HepG2 (cell line): ENCODE measurements around the gene SLC6A7. TPM values are rescaled to one million over a fixed set of nuclear protein-coding genes. Genes with fewer than 3 reads are reported as not detected.

Source experiments
- ARID2 ChIP-seq: sonication (generic); formaldehyde crosslinking; IDR thresholded peaks from 2 replicates; pipeline ENCODE4 v1.8.1; 2022; ENCODE audit warnings: mild to moderate bottlenecking, missing genetic modification reagents, borderline replicate concordance
- MBD4 ChIP-seq: IDR thresholded peaks from 2 replicates; pipeline ENCODE4 v1.6.1; 2012; ENCODE audit warnings: low read length, inconsistent platforms, borderline replicate concordance
- ZFYVE20 ChIP-seq: sonication (generic); formaldehyde crosslinking; IDR thresholded peaks from 2 replicates; pipeline ENCODE4 v1.8.0; 2023; ENCODE audit warnings: low read depth, mild to moderate bottlenecking, moderate library complexity, missing genetic modification reagents, borderline replicate concordance
- polyA plus RNA-seq, 8 experiments: library from polyadenylated mRNA; depleted of rRNA in 3 of 8; stranded (reverse) in 7 of 8; unstranded in 1 of 8; fragments of >200 nt; fragmentation: Illumina TruSeq in 4 of 8; extraction: Trizol in 4 of 8; gene quantifications; 2 replicates each; pipeline versions ENCODE4 v1.2.1 to v1.2.3, GENCODE V29; 2011 to 2016; ENCODE audit warnings: low read depth in 4 of 8, missing spikeins in 1 of 8, mixed read lengths in 1 of 8; ENCODE audit not compliant: insufficient read depth in 1 of 8
- total RNA-seq, 5 experiments: library from RNA; depleted of rRNA; stranded (reverse); fragments of >200 nt; fragmentation: Illumina TruSeq; extraction: Trizol; gene quantifications; 2 replicates each; pipeline ENCODE4 v1.2.3, GENCODE V29; 2016; ENCODE audit warnings: low read depth in 1 of 5
- TF ChIP-seq, protein P1 (sequence below): sonication (generic); formaldehyde crosslinking; IDR thresholded peaks from 2 replicates; pipeline ENCODE4 v1.4.0; 2020; ENCODE audit warnings: mild to moderate bottlenecking, missing genetic modification reagents
- TF ChIP-seq, protein P2 (sequence below): sonication (generic); formaldehyde crosslinking; IDR thresholded peaks from 2 replicates; pipeline ENCODE4 v1.4.0; 2020; ENCODE audit warnings: mild to moderate bottlenecking, missing genetic modification reagents

Gene SLC6A7
- total and polyA plus RNA-seq, 2 of the 13 experiments (the other 11 are each of a cell fraction or from before 2014, with no cell fraction given), result not detected

DNA sequence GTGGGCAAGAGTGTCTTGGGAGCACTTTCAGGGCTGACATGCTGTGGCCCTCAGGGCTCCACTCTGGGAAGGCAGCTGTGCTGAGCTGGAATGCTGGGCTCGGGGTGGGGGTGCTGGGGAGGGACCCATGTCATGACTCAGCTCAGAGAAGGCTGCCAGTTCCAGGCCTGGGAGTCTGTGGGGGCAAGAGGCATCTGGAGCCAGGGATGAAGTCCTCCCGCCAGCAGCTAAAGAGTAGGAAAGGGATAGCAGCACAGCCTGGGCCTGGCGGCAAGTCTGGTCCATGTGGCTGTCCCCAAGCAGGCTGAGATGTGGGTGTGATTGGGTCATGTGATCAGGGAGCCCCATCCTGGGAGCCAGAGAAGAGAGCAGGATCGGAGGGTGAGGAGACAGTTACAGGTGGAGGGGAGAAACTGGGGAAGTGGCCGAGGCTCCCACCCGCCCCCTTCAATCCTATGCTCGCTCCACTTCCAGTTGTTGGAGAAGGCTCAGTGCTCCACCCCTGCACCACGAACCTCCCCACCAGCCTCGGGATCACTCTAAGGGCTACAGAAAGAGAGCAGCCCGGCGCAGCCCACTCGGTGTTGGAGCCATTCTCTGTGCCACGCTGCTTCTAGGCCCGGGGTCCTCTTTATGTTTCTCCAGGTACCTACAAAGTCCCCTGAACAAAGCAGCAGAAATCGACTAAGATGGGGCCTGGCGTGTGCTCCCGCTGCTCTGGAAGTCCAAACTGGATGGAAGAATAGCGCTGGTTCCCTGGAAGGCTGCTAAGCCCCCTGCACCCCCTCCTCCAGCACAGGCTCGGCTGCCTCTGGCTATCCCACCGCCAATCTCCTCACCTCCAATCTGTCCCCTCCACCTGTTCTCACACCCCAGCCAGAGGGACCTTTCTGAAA is 46.3 kb upstream of the SLC6A7 start (continued):
- TF ChIP-seq, protein P1, sequence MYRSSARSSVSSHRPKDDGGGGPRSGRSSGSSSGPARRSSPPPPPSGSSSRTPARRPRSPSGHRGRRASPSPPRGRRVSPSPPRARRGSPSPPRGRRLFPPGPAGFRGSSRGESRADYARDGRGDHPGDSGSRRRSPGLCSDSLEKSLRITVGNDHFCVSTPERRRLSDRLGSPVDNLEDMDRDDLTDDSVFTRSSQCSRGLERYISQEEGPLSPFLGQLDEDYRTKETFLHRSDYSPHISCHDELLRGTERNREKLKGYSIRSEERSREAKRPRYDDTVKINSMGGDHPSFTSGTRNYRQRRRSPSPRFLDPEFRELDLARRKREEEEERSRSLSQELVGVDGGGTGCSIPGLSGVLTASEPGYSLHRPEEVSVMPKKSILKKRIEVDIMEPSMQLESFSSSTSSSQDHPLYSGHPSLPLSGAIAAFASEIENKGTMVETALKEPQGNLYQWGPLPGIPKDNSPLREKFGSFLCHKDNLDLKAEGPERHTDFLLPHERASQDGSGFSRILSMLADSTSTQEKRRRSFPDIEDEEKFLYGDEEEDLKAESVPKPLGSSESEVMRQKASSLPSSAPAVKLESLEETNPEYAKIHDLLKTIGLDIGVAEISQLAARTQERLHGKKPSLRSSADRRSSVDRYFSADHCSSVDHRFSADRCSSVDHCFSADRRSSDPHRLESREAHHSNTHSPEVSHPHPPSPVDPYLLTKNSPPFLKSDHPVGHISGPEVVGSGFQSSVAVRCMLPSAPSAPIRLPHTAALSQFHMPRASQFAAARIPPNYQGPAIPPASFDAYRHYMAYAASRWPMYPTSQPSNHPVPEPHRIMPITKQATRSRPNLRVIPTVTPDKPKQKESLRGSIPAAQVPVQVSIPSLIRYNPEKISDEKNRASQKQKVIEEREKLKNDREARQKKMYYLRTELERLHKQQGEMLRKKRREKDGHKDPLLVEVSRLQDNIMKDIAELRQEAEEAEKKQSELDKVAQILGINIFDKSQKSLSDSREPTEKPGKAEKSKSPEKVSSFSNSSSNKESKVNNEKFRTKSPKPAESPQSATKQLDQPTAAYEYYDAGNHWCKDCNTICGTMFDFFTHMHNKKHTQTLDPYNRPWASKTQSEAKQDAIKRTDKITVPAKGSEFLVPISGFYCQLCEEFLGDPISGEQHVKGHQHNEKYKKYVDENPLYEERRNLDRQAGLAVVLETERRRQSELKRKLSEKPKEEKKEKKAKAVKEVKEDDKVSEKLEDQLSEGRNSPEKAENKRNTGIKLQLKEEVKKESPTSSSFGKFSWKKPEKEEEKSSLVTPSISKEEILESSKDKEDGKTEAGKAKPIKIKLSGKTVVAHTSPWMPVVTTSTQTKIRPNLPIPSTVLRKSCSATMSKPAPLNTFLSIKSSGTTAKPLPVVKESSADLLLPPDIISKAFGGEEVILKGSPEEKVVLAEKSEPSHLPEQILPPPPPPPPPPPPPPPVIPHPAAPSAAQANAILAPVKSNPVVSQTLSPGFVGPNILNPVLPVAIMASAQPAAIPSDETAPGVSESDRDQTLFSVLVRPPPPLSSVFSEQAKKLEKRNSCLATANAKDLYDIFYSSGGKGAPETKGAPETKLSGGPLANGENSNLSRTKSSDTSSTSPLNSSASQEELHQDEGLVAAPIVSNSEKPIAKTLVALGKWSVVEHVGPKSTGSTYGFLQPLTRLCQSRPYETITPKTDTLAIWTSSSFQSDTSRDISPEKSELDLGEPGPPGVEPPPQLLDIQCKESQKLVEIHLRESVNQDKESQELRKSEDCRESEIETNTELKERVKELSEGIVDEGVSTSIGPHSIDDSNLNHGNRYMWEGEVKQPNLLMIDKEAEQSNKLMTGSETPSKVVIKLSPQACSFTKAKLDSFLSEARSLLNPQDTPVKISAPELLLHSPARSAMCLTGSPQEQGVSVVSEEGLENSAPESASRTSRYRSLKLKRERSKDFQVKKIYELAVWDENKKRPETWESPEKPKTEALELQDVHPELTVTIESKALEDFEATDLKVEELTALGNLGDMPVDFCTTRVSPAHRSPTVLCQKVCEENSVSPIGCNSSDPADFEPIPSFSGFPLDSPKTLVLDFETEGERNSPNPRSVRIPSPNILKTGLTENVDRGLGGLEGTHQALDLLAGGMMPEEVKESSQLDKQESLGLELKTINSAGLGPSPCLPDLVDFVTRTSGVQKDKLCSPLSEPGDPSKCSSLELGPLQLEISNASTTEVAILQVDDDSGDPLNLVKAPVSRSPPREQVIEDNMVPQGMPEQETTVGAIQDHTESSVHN (CRISPR knock-in tag), result no peak
- no peak for TF ChIP-seq ZFYVE20
- TF ChIP-seq MBD4, result no peak
- TF ChIP-seq ARID2, result no peak
- TF ChIP-seq, protein P2, sequence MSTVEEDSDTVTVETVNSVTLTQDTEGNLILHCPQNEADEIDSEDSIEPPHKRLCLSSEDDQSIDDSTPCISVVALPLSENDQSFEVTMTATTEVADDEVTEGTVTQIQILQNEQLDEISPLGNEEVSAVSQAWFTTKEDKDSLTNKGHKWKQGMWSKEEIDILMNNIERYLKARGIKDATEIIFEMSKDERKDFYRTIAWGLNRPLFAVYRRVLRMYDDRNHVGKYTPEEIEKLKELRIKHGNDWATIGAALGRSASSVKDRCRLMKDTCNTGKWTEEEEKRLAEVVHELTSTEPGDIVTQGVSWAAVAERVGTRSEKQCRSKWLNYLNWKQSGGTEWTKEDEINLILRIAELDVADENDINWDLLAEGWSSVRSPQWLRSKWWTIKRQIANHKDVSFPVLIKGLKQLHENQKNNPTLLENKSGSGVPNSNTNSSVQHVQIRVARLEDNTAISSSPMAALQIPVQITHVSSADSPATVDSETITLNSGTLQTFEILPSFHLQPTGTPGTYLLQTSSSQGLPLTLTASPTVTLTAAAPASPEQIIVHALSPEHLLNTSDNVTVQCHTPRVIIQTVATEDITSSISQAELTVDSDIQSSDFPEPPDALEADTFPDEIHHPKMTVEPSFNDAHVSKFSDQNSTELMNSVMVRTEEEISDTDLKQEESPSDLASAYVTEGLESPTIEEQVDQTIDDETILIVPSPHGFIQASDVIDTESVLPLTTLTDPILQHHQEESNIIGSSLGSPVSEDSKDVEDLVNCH, result no peak
